SHP77 (cell line): Measurements from ENCODE around the gene TMED9.

Experiments
- DNase-seq, 2 experiments: peaks; one replicate each; lab custom pipeline; 2025; lab: John Stamatoyannopoulos, UW

Gene TMED9

GRCh38 chr5:177578316-177578715, 13.7 kb upstream of the TMED9 start:
- no peak for DNase-seq

- DNase-seq: no peak
Measured at GRCh38 chr5:177588413-177588909, 3.5 kb upstream of the TMED9 start.

GRCh38 chr5:177590406-177590805, 1.6 kb upstream of the TMED9 start:
- DNase-seq: no peak

GRCh38 chr5:177591690-177592009, 353 bp upstream of the TMED9 start:
- no peak for DNase-seq

- DNase-seq: no peak
Measured at GRCh38 chr5:177592905-177593304, 902 bp downstream of the TMED9 start.

GRCh38 chr5:177593511-177593910, 1.5 kb downstream of the TMED9 start:
- no peak for DNase-seq

GRCh38 chr5:177594071-177594470, 2.1 kb downstream of the TMED9 start:
- DNase-seq: no peak

- no peak for DNase-seq
Measured at GRCh38 chr5:177595026-177595585, 3.1 kb downstream of the TMED9 start.

GRCh38 chr5:177595991-177596774, 4.2 kb downstream of the TMED9 start:
- no peak for DNase-seq

- no peak for DNase-seq
Measured at GRCh38 chr5:177596775-177597238, 4.8 kb downstream of the TMED9 start.

GRCh38 chr5:177598477-177598876, 6.5 kb downstream of the TMED9 start:
- no peak for DNase-seq

- peak; percentile 53 to 75 for DNase-seq
Measured at GRCh38 chr5:177599731-177600507, 7.9 kb downstream of the TMED9 start, which contains the start of gene B4GALT7. Gene B4GALT7, plus strand, starts transcription at chr5:177600132. Its CDS starts 79 bp downstream, at chr5:177600211.

- DNase-seq: no peak
Measured at GRCh38 chr5:177600508-177601018, 8.6 kb downstream of the TMED9 start.

GRCh38 chr5:177601126-177601525, 9.1 kb downstream of the TMED9 start:
- DNase-seq: no peak

GRCh38 chr5:177601577-177602457, 9.8 kb downstream of the TMED9 start:
- no peak for DNase-seq

GRCh38 chr5:177602458-177602830, 10.4 kb downstream of the TMED9 start:
- no peak for DNase-seq

- DNase-seq: no peak
Measured at GRCh38 chr5:177603631-177604030, 11.6 kb downstream of the TMED9 start.

GRCh38 chr5:177604116-177604521, 12.1 kb downstream of the TMED9 start:
- DNase-seq: no peak

- no peak for DNase-seq
Measured at GRCh38 chr5:177604656-177605055, 12.7 kb downstream of the TMED9 start.

- DNase-seq: no peak
Measured at GRCh38 chr5:177605078-177605477, 13.1 kb downstream of the TMED9 start.

GRCh38 chr5:177605667-177606066, 13.7 kb downstream of the TMED9 start:
- no peak for DNase-seq
